HG03460 (cell line): ENCODE measurements around the gene ALK.

Experiments used
- ATAC-seq: cut with Tn5 transposase; IDR thresholded peaks from one replicate; pipeline ENCODE4 v1.9.1; 2021; ENCODE audit not compliant: unreplicated experiment

ALK gene

GRCh38 chr2:29377788-29378187 is 543.6 kb downstream of the ALK start:
- no peak for ATAC-seq

- no peak for ATAC-seq
These were observed 544.8 kb downstream of the ALK start for GRCh38 chr2:29376541-29376940.

GRCh38 chr2:29375843-29376242 is 545.5 kb downstream of the ALK start:
- no peak for ATAC-seq

GRCh38 chr2:29374823-29375222 is 546.6 kb downstream of the ALK start:
- no peak for ATAC-seq

GRCh38 chr2:29373870-29374269 is 547.5 kb downstream of the ALK start:
- ATAC-seq: no peak

- no peak for ATAC-seq
These were observed 549.2 kb downstream of the ALK start for GRCh38 chr2:29372185-29372584.

- ATAC-seq: no peak
These were observed 550.7 kb downstream of the ALK start for GRCh38 chr2:29370581-29371125.

GRCh38 chr2:29370173-29370572 is 551.2 kb downstream of the ALK start:
- no peak for ATAC-seq

- no peak for ATAC-seq
These were observed 552.7 kb downstream of the ALK start for GRCh38 chr2:29368659-29369040.

GRCh38 chr2:29367986-29368658 is 553.3 kb downstream of the ALK start:
- ATAC-seq: no peak

- no peak for ATAC-seq
These were observed 558.3 kb downstream of the ALK start for GRCh38 chr2:29363111-29363510.

GRCh38 chr2:29361231-29361630 is 560.2 kb downstream of the ALK start:
- no peak for ATAC-seq

GRCh38 chr2:29360016-29360784 is 561.2 kb downstream of the ALK start:
- ATAC-seq: no peak

GRCh38 chr2:29353403-29353991 is 567.9 kb downstream of the ALK start:
- no peak for ATAC-seq

- ATAC-seq: no peak
These were observed 569.3 kb downstream of the ALK start for GRCh38 chr2:29351916-29352591.

GRCh38 chr2:29351248-29351647 is 570.1 kb downstream of the ALK start:
- ATAC-seq: no peak

- no peak for ATAC-seq
These were observed 571.9 kb downstream of the ALK start for GRCh38 chr2:29349316-29350030.

- ATAC-seq: no peak
These were observed 573.5 kb downstream of the ALK start for GRCh38 chr2:29347774-29348461.

- no peak for ATAC-seq
These were observed 576.1 kb downstream of the ALK start for GRCh38 chr2:29345236-29345635.

- ATAC-seq: no peak
These were observed 577.6 kb downstream of the ALK start for GRCh38 chr2:29343830-29344229.
